ENCODE results near the gene LMOD3.

DNA sequence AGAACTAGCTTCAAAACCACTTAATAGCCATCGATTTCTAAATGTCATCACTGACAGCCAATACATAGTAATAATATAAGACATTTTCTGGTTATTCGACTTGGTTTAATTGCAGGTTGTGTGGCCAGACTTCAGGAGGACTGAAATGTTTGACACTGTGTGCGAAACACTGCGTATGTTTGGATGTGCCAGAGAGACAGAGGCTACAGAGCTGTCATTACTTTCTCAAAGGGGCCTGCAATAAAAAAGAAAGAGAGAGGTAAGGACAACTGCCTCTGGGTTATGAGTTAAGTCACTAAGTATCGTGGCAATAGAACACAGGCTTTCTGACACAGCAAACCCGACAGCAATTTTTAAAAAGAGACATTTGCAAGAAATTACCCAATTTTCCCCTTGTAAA is 882 bp downstream of the LMOD3 start:
- no peak for TF ChIP-seq POLR2AphosphoS5 (IDR thresholded peaks at IDR 0.05; ENCODE audit: borderline replicate concordance, low read depth, low read length)
- no peak for TF ChIP-seq EZH2 (IDR thresholded peaks at IDR 0.05)
- TF ChIP-seq FOXP2 (optimal IDR thresholded peaks at IDR 0.05; ENCODE audit: control extremely low read depth, extremely low read length, insufficient read depth): no peak

Data from SK-N-MC (cell line).